NCI-H774 (cell line): ENCODE results near the gene ALOX15.
"Not testable (repeated sequence)": the region's sequence is repeated elsewhere in the genome, so short reads cannot be mapped to it uniquely, and the experiment has no call there.

Experiments
- DNase-seq: peaks from one replicate; lab custom pipeline; 2025; lab: John Stamatoyannopoulos, UW

Gene ALOX15

DNA sequence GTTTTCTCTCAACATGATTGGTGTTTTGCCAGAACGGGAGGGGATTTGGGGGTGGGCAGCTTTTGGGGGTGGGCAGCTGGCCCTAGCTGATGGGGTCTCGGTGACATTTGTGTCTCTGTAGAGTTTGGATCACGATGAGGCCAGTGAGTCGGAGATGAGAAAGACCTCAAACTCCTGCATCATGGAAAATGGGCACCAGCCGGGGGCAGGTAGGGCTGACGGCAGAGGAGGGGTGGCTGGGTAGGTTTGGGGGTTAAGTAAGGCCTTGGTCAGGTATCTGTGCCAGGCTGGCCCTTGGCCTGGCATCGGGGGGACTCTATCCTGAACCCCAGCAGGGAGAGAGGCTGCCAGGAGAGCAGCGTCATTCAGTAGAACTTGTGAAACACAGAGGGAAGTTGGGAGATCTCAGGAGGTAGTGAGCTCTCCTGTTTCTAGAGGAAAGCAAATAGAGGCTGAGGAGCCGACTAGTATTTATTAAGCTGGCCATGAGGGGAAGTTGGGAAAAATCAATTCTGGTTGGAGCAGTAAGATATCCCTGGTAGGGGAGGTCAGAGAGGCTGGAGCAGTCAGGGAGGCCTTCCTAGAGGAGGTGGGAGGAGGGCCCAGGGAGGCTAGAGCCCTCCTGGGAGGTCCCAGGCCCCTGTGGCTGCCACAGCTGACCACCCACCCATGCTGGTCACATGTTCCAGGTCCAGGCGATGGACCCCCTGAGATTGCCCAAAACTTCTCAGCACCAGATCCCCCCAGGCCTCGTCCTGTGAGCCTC is 49.1 kb downstream of the ALOX15 start:
- DNase-seq = no peak

DNA sequence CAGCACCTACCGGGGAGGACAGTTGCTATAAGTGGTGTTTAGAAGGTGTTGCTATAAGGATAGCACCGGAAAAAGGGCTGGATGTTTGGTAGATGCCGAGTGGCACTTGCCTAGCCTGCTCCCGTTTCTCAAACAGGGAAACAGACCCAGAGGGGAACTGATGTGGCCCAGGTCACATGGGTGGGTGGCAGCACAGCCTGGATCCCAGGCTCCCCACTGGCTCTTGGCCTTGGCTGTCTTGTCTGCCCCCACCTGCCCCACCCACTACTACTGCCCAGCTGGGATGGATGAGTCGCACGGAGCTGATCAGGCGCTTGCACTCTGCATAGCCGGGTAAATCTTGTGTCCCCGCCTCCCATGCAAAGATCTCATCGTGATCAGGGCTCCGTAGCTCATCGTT is 49.9 kb downstream of the ALOX15 start:
- DNase-seq = no peak

GRCh38 chr17:4590981-4591453 is 50.5 kb downstream of the ALOX15 start:
- no peak for DNase-seq

- not testable (repeated sequence) for DNase-seq
Observed at GRCh38 chr17:4590042-4590441, 51.4 kb downstream of the ALOX15 start.

GRCh38 chr17:4588898-4589625 is 52.4 kb downstream of the ALOX15 start:
- DNase-seq = no peak

DNA sequence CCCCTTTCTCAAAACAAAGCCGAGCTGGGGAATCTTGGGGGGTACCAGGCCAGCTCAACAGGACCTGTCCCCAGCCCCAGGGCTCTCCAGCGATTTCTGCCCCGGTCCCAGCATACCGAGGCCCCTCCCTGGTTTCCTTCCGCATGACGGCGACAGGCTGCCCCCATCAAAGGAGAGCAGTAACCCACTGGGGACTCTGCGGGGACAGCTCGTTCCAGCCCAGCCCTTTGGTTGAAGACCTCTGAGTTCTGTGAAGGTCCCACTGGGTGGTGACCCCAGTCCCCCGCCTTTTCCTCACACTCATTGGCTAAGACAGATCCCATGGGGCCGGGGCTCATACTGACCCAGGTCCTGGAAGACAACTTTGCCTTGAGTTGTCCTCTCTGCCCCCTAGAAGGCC is 53.1 kb downstream of the ALOX15 start:
- no peak for DNase-seq

GRCh38 chr17:4587803-4588202 is 53.7 kb downstream of the ALOX15 start:
- no peak for DNase-seq

DNA sequence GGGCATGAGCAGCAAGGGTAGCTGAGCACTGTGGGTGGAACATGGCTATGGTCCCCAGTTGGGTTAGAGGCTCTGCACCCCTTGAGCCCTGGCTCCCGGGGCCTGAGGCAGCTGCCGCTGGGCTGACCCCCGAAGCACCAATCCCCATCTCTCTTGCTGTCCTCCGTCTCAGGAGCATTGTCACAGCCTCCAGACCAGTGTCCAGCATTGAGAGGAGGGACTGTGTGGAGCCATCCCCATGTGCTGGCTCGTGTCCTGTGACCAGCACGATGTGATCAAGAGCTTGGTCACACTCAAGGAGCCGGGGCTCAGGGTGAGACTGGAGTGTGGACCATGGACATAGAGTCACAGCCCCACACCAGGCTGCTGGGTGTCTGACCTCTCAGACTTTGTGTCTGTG is 54.3 kb downstream of the ALOX15 start:
- no peak for DNase-seq

DNA sequence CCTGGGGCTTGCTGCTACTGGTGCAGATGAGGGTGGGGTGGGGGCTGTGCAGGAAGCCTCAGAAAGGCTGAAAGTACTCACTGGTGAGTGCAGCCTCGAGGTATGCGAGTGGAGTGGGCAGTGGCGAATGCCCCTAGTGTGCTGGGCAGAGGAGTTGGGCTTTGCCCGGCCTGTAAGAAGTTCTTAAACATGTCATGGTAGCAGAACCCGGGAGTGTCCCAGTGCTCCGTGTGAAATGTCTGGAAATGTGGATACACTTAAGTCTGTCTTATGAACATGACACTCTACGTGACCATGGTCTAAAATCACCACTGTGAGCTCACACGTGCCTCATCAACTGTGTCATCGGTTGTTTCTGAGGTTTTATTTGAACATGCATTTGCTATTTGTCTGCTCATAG is 55.4 kb downstream of the ALOX15 start:
- DNase-seq = no peak

DNA sequence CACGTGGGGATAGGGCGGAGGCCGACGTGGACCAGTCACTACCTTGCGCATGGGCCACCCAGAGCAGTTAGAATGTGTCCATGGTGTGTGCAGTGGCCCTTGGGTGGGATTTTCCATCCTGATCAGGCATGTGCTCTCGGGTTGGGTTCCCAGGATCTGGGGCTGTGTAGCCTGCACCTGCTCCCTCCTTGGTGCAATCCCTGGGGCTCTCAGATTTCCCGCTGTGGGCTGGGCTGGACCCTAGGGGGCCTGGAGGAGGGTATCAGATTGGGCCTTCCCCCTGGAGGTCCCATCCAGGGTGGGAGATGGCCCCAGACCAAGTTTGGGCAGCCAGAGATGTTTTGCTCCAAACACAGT is 55.9 kb downstream of the ALOX15 start:
- no peak for DNase-seq

DNA sequence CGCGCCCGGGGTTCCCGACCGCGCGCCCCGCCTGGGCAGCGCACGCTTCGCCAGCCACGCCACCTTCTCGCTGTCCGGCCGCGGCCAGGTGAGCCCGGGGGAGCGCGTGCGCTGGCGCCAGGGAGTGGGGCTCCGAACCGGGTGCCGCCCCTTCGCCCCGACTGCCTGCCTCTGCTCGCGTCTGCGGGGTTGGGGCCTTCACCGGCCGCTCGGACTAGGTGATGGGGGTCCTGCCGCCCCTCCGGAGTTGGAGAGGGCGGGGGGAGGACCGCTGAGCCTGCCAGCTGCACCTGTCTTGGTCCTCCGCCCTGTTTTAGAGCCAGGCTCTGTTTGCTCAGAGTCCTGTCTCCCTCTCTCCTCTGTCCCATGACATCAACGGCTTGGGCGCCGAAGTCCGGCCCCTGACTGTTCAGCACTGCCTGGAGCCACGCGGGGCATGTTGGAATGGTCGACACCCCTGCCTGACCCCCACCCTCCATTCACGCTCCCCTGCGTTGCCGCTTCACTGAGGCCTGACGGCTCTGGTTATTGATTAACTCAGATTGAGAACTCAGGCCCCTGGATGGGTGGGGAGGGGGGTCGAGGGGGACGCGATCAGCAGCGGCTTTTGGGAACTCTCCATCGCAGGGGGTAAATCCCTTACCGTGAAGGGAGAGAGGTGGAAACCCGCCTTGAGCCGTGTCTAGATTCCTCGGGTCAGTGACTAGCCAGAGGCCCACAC is 56.4 kb downstream of the ALOX15 start:
- DNase-seq = no peak

DNA sequence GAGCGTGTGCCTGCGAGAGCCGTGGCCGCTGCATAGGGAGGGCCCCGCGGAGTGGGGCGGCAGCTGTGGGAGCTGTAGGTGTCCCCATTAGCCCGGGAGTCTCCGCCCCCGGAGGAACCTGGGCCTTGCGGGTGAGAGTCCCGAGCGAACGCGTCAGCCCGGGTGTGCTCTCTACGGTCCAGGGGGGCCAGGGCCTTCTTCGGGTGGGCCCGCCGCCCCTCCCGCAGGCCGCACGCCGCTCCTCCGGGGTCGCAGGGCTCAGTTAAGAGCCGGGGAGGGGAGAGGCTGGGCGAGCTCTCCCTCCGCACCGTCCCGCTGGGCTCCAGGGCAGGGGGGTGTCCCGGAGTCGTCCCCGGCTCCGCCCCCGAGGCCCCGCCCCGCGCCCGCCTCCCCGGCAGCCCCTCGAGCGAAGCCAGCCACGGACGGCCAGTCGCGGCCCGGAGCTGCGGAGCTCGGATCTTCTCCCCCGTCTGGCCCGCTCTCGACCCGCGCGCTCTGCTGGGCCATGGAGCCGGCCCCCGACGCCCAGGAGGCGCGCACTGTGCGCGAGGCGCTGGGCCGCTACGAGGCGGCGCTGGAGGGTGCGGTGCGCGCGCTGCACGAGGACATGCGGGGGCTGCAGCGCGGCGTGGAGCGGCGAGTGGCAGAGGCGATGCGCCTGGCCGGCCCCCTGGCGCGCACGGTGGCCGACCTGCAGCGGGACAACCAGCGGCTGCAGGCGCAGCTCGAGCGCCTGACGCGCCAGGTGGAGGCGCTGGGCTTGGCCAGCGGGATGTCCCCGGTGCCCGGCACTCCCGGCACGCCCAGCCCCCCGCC is 57.2 kb downstream of the ALOX15 start, which contains the start of gene SMTNL2:
TSS of gene SMTNL2 (plus strand) at position 429 of the 816 bp plus-strand sequence. CDS start at position 506, 77 bp downstream.
- no peak for DNase-seq

DNA sequence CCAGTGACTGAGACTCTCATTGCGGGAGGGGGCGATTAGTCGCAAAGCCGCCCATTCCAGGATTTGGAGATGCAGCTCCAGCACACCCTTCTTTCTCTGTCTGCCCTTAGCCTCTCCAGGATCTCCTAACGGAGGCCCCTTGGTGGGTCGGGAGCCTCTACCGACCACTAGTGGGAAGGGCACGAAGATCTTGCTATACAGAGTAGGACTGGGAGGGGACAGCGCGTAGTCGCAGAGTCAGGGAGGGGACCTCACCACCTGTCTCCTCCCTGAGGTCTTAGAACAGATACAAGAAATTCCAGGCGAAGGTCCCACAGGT is 57.7 kb downstream of the ALOX15 start:
- DNase-seq = no peak

DNA sequence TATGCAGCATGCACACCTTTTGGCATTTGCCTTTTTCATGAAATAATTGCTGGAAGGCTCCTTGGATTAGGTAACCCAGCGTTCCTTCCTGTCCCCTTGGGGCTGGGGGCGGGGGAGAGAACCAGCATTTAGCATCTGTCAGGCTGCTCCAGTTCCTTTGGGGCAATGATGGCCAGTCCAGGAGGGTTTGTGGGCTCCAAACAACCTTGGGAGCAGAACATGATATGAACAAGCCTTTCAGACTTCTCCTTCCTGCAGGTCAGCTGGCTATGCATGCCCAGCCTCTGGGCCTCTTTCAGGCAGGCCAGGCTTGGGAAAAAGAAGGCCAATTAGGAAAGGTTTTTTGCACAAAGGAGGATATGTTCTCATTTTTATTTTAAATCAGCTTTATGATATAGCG is 58.3 kb downstream of the ALOX15 start:
- DNase-seq = no peak

- no peak for DNase-seq
Observed at GRCh38 chr17:4582691-4583090, 58.8 kb downstream of the ALOX15 start.

- DNase-seq = no peak
Observed at GRCh38 chr17:4582101-4582501, 59.4 kb downstream of the ALOX15 start.
